Activated naive CD8-positive, alpha-beta T cell treated with anti-CD3 and anti-CD28 coated beads for 36 hours (primary cell): Measurements from ENCODE around the gene SRGAP1. TPM values are rescaled to one million over a fixed set of nuclear protein-coding genes. Genes with fewer than 3 reads are reported as not detected.
"Not testable (repeated sequence)": the region's sequence is repeated elsewhere in the genome, so short reads cannot be mapped to it uniquely, and the experiment has no call there.

Experiments used
- DNase-seq: peaks from one replicate; pipeline ENCODE4 v3.0.0; 2021
- H3K27ac Mint-ChIP-seq: one replicate; pipeline ENCODE4 v1.8.0; 2022; ENCODE audit warnings: mild to moderate bottlenecking, moderate library complexity, mixed read lengths
- H3K27me3 Mint-ChIP-seq: one replicate; pipeline ENCODE4 v1.8.0; 2022; ENCODE audit warnings: mild to moderate bottlenecking, mixed read lengths
- H3K36me3 Mint-ChIP-seq: one replicate; pipeline ENCODE4 v1.8.0; 2021; ENCODE audit warnings: mild to moderate bottlenecking, mixed read lengths
- H3K4me1 Mint-ChIP-seq: one replicate; pipeline ENCODE4 v1.8.0; 2021; ENCODE audit warnings: mixed read lengths
- H3K4me3 Mint-ChIP-seq: one replicate; pipeline ENCODE4 v1.8.0; 2022; ENCODE audit warnings: mild to moderate bottlenecking, moderate library complexity, mixed read lengths
- H3K9me3 Mint-ChIP-seq: one replicate; pipeline ENCODE4 v1.8.0; 2022; ENCODE audit warnings: mixed read lengths
- total RNA-seq, 2 experiments: library from RNA; stranded (reverse); gene quantifications; one replicate each; pipeline ENCODE4 v1.2.3, GENCODE V29; 2021

Gene SRGAP1
- total RNA-seq, 2 experiments from 2014 or later: 0.02 to 0.18 TPM

GRCh38 chr12:64124511-64125197, 280.2 kb downstream of the SRGAP1 start:
- H3K36me3 Mint-ChIP-seq: no peaks in the 10 kb centered on the region
- peaks cover 19% of the 10 kb centered on the region for H3K27me3 Mint-ChIP-seq
- H3K4me3 Mint-ChIP-seq: no peak overlapping the region
- no peaks in the 10 kb centered on the region for H3K9me3 Mint-ChIP-seq
- H3K4me1 Mint-ChIP-seq: no peaks in the 10 kb centered on the region
- no peak for DNase-seq
- no peak overlapping the region for H3K27ac Mint-ChIP-seq

- H3K4me3 Mint-ChIP-seq: no peak overlapping the region
- no peaks in the 10 kb centered on the region for H3K4me1 Mint-ChIP-seq
- DNase-seq: no peak
- H3K27ac Mint-ChIP-seq: no peak overlapping the region
- H3K36me3 Mint-ChIP-seq: no peaks in the 10 kb centered on the region
- peaks cover 11% of the 10 kb centered on the region for H3K27me3 Mint-ChIP-seq
- H3K9me3 Mint-ChIP-seq: no peaks in the 10 kb centered on the region
These were observed 281.4 kb downstream of the SRGAP1 start for GRCh38 chr12:64125913-64126312.

GRCh38 chr12:64127811-64128210, 283.3 kb downstream of the SRGAP1 start:
- H3K4me3 Mint-ChIP-seq: no peak overlapping the region
- peaks cover 4% of the 10 kb centered on the region for H3K27me3 Mint-ChIP-seq
- no peaks in the 10 kb centered on the region for H3K9me3 Mint-ChIP-seq
- H3K27ac Mint-ChIP-seq: no peak overlapping the region
- DNase-seq: no peak
- H3K36me3 Mint-ChIP-seq: no peaks in the 10 kb centered on the region
- no peaks in the 10 kb centered on the region for H3K4me1 Mint-ChIP-seq

- no peak for DNase-seq
- Mint-ChIP-seq H3K9me3 (no peaks in the 10 kb centered on the region), H3K27ac (no peak overlapping the region), H3K36me3 (no peaks in the 10 kb centered on the region), H3K27me3 (no peaks in the 10 kb centered on the region), H3K4me3 (no peak overlapping the region), H3K4me1 (no peaks in the 10 kb centered on the region)
These were observed 283.9 kb downstream of the SRGAP1 start for GRCh38 chr12:64128366-64128765.

- not testable (repeated sequence) for H3K36me3 Mint-ChIP-seq, H3K9me3 Mint-ChIP-seq, DNase-seq, H3K27ac Mint-ChIP-seq, H3K27me3 Mint-ChIP-seq, H3K4me1 Mint-ChIP-seq, H3K4me3 Mint-ChIP-seq
These were observed 286.0 kb downstream of the SRGAP1 start for GRCh38 chr12:64130476-64130875.

- H3K4me1 Mint-ChIP-seq, H3K36me3 Mint-ChIP-seq, H3K9me3 Mint-ChIP-seq, H3K27ac Mint-ChIP-seq, H3K4me3 Mint-ChIP-seq, H3K27me3 Mint-ChIP-seq, DNase-seq: not testable (repeated sequence)
These were observed 287.0 kb downstream of the SRGAP1 start for GRCh38 chr12:64131456-64131855.

GRCh38 chr12:64132672-64133071, 288.2 kb downstream of the SRGAP1 start:
- H3K27ac Mint-ChIP-seq, H3K4me1 Mint-ChIP-seq, H3K27me3 Mint-ChIP-seq, H3K4me3 Mint-ChIP-seq, H3K9me3 Mint-ChIP-seq, H3K36me3 Mint-ChIP-seq, DNase-seq: not testable (repeated sequence)

GRCh38 chr12:64137117-64137516, 292.6 kb downstream of the SRGAP1 start:
- peaks cover 7% of the 10 kb centered on the region for H3K9me3 Mint-ChIP-seq
- H3K36me3 Mint-ChIP-seq: no peaks in the 10 kb centered on the region
- no peak overlapping the region for H3K27ac Mint-ChIP-seq
- no peaks in the 10 kb centered on the region for H3K27me3 Mint-ChIP-seq
- H3K4me3 Mint-ChIP-seq: no peak overlapping the region
- DNase-seq: no peak
- no peaks in the 10 kb centered on the region for H3K4me1 Mint-ChIP-seq

GRCh38 chr12:64139021-64139420, 294.5 kb downstream of the SRGAP1 start:
- H3K9me3 Mint-ChIP-seq: peaks cover 2% of the 10 kb centered on the region
- H3K4me1 Mint-ChIP-seq: no peaks in the 10 kb centered on the region
- H3K27me3 Mint-ChIP-seq: no peaks in the 10 kb centered on the region
- no peak overlapping the region for H3K4me3 Mint-ChIP-seq
- no peak for DNase-seq
- no peaks in the 10 kb centered on the region for H3K36me3 Mint-ChIP-seq
- H3K27ac Mint-ChIP-seq: no peak overlapping the region

GRCh38 chr12:64142382-64142781, 297.9 kb downstream of the SRGAP1 start:
- H3K27ac Mint-ChIP-seq: no peak overlapping the region
- H3K27me3 Mint-ChIP-seq: no peaks in the 10 kb centered on the region
- H3K4me1 Mint-ChIP-seq: peaks cover 4% of the 10 kb centered on the region
- H3K36me3 Mint-ChIP-seq: peaks cover 3% of the 10 kb centered on the region
- DNase-seq: no peak
- H3K9me3 Mint-ChIP-seq: peaks cover 2% of the 10 kb centered on the region
- H3K4me3 Mint-ChIP-seq: no peak overlapping the region

GRCh38 chr12:64142784-64143183, 298.3 kb downstream of the SRGAP1 start:
- DNase-seq: no peak
- Mint-ChIP-seq H3K27me3 (no peaks in the 10 kb centered on the region), H3K27ac (no peak overlapping the region), H3K36me3 (peaks cover 3% of the 10 kb centered on the region), H3K4me3 (no peak overlapping the region), H3K9me3 (peaks cover 2% of the 10 kb centered on the region), H3K4me1 (peaks cover 5% of the 10 kb centered on the region)

- Mint-ChIP-seq H3K4me3 (no peak overlapping the region), H3K4me1 (peaks cover 5% of the 10 kb centered on the region), H3K27ac (no peak overlapping the region), H3K9me3 (no peaks in the 10 kb centered on the region), H3K36me3 (peaks cover 3% of the 10 kb centered on the region), H3K27me3 (no peaks in the 10 kb centered on the region)
- no peak for DNase-seq
These were observed 300.7 kb downstream of the SRGAP1 start for GRCh38 chr12:64145226-64145625.

- H3K4me3 Mint-ChIP-seq: peak overlapping the region; percentile 45
- H3K36me3 Mint-ChIP-seq: peaks cover 4% of the 10 kb centered on the region
- H3K9me3 Mint-ChIP-seq: no peaks in the 10 kb centered on the region
- no peak overlapping the region for H3K27ac Mint-ChIP-seq
- no peak for DNase-seq
- peaks cover 5% of the 10 kb centered on the region for H3K4me1 Mint-ChIP-seq
- H3K27me3 Mint-ChIP-seq: no peaks in the 10 kb centered on the region
These were observed 302.6 kb downstream of the SRGAP1 start for GRCh38 chr12:64147011-64147631.

- H3K36me3 Mint-ChIP-seq: peaks cover 4% of the 10 kb centered on the region
- no peak for DNase-seq
These were observed 303.4 kb downstream of the SRGAP1 start for GRCh38 chr12:64147875-64148274.

GRCh38 chr12:64154677-64155076, 310.2 kb downstream of the SRGAP1 start:
- peaks cover 3% of the 10 kb centered on the region for H3K9me3 Mint-ChIP-seq

More at GRCh38 chr12:64147875-64148274, 303.4 kb downstream of the SRGAP1 start:
- H3K4me3 Mint-ChIP-seq: no peak overlapping the region
- H3K27me3 Mint-ChIP-seq: no peaks in the 10 kb centered on the region
- H3K27ac Mint-ChIP-seq: no peak overlapping the region
- peaks cover 5% of the 10 kb centered on the region for H3K4me1 Mint-ChIP-seq
- H3K9me3 Mint-ChIP-seq: no peaks in the 10 kb centered on the region

GRCh38 chr12:64157110-64157509, 312.6 kb downstream of the SRGAP1 start:
- Mint-ChIP-seq H3K4me3 (no peak overlapping the region), H3K27me3 (no peaks in the 10 kb centered on the region), H3K9me3 (peaks cover 3% of the 10 kb centered on the region), H3K4me1 (no peaks in the 10 kb centered on the region), H3K36me3 (peaks cover 10% of the 10 kb centered on the region), H3K27ac (no peak overlapping the region)
- no peak for DNase-seq

More at GRCh38 chr12:64154677-64155076, 310.2 kb downstream of the SRGAP1 start:
- no peak overlapping the region for H3K27ac Mint-ChIP-seq
- DNase-seq: no peak
- H3K4me1 Mint-ChIP-seq: no peaks in the 10 kb centered on the region
- H3K36me3 Mint-ChIP-seq: peaks cover 10% of the 10 kb centered on the region
- H3K27me3 Mint-ChIP-seq: no peaks in the 10 kb centered on the region
- H3K4me3 Mint-ChIP-seq: no peak overlapping the region
